NCI-H146 (cell line): ENCODE results near the gene RPS6KB2.
A peak's percentile ranks its signal among the peaks of the same experiment; 100 is the strongest.
"Not testable (repeated sequence)": the region's sequence is repeated elsewhere in the genome, so short reads cannot be mapped to it uniquely, and the experiment has no call there.

Experiments
- DNase-seq: peaks from one replicate; lab custom pipeline; 2025; lab: John Stamatoyannopoulos, UW

The RPS6KB2 gene

GRCh38 chr11:67466962-67467771 is 38.9 kb downstream of the RPS6KB2 start:
- DNase-seq: peak; percentile 49

- peak; percentile 41 for DNase-seq
These were observed 39.8 kb downstream of the RPS6KB2 start for GRCh38 chr11:67468056-67468455.

- no peak for DNase-seq
These were observed 40.1 kb downstream of the RPS6KB2 start for GRCh38 chr11:67468456-67468758.

GRCh38 chr11:67468759-67469507 is 40.6 kb downstream of the RPS6KB2 start, which contains the start of gene TMEM134:
Gene TMEM134, minus strand, starts transcription at chr11:67469251. Its CDS starts 59 bp downstream, at chr11:67469192.
- peak; percentile 97 for DNase-seq

GRCh38 chr11:67469508-67469811 is 41.2 kb downstream of the RPS6KB2 start:
- DNase-seq: no peak

GRCh38 chr11:67470337-67471002 is 42.2 kb downstream of the RPS6KB2 start:
- DNase-seq: no peak

- no peak for DNase-seq
These were observed 44.6 kb downstream of the RPS6KB2 start for GRCh38 chr11:67472882-67473281.

GRCh38 chr11:67476692-67477091 is 48.4 kb downstream of the RPS6KB2 start:
- not testable (repeated sequence) for DNase-seq

GRCh38 chr11:67477344-67478050 is 49.2 kb downstream of the RPS6KB2 start:
- DNase-seq: not testable (repeated sequence)

GRCh38 chr11:67482275-67482826 is 54.1 kb downstream of the RPS6KB2 start:
- no peak for DNase-seq

GRCh38 chr11:67482827-67483798 is 54.8 kb downstream of the RPS6KB2 start, which contains the start of gene AIP:
Gene AIP, plus strand, starts transcription at chr11:67483026. Its CDS starts 133 bp downstream, at chr11:67483159.
- peak; percentile 99 for DNase-seq

GRCh38 chr11:67483831-67484665 is 55.8 kb downstream of the RPS6KB2 start:
- DNase-seq: peak; percentile 27

- no peak for DNase-seq
These were observed 56.6 kb downstream of the RPS6KB2 start for GRCh38 chr11:67484847-67485311.
